CD4-positive, alpha-beta T cell treated with Interleukin-17A for 1 hour (primary cell): Measurements from ENCODE around the gene GATAD2B.
"Not testable (repeated sequence)": the region's sequence is repeated elsewhere in the genome, so short reads cannot be mapped to it uniquely, and the experiment has no call there.

ENCODE experiments used
- DNase-seq: peaks from one replicate; pipeline ENCODE4 v3.0.0-alpha.2; 2020

GATAD2B gene

DNA sequence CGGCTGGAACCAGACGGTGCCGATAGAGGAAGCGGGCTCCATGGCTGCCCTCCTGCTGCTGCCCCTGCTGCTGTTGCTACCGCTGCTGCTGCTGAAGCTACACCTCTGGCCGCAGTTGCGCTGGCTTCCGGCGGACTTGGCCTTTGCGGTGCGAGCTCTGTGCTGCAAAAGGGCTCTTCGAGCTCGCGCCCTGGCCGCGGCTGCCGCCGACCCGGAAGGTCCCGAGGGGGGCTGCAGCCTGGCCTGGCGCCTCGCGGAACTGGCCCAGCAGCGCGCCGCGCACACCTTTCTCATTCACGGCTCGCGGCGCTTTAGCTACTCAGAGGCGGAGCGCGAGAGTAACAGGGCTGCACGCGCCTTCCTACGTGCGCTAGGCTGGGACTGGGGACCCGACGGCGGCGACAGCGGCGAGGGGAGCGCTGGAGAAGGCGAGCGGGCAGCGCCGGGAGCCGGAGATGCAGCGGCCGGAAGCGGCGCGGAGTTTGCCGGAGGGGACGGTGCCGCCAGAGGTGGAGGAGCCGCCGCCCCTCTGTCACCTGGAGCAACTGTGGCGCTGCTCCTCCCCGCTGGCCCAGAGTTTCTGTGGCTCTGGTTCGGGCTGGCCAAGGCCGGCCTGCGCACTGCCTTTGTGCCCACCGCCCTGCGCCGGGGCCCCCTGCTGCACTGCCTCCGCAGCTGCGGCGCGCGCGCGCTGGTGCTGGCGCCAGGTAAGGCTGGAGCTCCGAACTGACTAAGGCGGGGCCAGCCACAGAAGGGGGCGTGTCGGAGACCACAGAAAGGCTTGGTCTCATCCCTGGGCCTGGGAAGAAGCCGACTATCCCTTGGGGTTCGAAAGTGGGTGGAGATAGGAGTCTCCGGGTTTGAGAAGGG, 147.1 kb downstream of the GATAD2B start:
- peak; percentile 68 for DNase-seq

DNA sequence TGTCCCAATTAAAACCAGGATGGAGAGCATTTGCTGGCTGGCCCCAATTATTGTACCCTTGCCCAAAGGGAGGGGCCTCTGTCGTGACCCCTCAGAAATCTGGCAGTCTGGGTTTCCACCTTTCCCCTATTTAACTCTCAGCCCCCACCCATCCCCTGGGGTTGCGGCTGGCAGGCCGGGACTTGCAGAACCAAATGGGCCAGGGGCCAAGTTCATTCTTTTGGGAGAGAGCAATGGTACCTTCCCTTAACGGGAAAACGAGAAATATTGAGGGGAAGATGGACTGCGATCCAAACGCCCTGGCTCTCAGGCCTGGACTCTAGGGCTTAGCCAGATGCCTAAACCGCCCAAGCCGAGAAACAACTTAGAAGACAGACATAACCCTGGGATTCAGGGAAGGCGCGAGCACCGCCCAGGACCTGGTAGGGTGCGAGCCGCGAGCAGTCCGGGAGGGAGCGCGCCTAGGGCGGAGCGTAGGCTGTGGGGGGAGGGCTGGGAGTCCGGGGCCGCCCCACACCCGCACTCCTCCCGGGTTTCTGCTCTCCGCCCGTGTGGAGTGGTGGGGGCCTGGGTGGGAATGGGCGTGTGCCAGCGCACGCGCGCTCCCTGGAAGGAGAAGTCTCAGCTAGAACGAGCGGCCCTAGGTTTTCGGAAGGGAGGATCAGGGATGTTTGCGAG, 147.9 kb downstream of the GATAD2B start, which contains the start of gene SLC27A3:
Gene SLC27A3, plus strand, starts transcription at position 628 of the 678 bp plus-strand sequence. CDS start 91 bp downstream, outside the sequence.
- DNase-seq = no peak

DNA sequence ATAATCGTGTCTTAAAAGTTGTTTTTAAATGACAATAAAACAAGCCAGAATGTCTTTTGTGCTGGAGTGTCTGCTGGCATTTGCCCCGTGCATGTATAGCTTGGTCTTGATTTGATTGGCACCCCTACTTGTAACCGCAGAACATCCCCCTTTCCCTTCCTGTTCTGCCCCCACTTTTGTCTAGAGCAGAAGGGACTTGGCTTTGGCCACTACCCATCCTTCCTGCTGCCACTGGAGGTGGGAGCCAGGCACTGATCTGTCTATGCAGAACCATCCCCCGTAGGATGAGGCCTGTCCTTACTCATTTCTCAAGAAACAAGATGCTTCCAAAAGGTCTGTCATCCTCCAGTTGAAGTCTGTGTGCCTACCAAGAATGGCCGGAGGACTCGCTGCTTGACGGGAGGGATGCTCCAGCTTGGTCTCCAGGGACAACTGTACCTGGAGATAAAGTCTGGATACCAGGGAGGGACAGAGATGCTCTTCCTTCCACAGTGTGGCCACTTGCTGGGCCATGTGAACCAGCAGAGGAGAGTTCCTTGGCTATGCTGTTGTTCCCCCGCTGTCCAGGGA, 148.7 kb downstream of the GATAD2B start:
- DNase-seq = no peak

DNA sequence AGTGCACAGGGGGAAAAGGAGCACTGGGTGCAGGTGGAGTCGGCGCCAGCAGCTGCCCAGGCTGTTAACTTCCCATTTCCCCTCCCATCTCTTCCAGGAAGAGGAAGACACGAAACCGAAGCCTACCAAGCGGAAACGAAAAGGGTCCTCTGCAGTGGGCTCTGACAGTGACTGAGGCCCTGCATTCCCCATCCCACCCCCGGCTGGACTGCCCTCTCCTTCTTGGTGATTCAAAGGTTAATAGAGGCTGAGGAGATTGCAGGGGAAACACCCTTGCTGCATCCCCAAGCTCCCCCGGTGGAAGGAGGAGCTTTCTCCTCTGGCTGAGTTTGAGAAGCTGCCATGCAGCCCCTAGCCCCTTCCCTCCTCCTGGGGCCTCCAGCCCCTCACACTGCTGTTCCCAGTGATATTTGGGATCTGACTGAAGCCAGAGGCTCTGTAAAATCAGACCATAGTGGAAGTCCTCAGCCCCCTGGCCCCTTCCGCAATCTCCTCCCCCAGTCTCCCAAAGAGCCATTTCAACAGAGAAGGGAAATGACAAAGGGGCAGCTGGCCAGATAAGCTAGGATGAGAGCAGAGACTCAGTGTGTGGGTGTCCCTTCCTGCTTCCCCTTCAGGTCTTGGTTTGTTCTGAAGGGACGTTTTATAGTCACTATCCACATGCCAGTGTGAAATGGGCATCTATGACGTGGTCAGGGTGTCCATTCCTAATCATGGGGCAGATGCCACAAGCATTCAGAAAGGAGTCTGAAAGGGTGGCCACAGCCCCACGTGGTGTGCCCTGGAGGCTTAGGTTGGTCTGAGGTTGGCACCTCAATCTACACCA, 149.5 kb downstream of the GATAD2B start:
- no peak for DNase-seq

DNA sequence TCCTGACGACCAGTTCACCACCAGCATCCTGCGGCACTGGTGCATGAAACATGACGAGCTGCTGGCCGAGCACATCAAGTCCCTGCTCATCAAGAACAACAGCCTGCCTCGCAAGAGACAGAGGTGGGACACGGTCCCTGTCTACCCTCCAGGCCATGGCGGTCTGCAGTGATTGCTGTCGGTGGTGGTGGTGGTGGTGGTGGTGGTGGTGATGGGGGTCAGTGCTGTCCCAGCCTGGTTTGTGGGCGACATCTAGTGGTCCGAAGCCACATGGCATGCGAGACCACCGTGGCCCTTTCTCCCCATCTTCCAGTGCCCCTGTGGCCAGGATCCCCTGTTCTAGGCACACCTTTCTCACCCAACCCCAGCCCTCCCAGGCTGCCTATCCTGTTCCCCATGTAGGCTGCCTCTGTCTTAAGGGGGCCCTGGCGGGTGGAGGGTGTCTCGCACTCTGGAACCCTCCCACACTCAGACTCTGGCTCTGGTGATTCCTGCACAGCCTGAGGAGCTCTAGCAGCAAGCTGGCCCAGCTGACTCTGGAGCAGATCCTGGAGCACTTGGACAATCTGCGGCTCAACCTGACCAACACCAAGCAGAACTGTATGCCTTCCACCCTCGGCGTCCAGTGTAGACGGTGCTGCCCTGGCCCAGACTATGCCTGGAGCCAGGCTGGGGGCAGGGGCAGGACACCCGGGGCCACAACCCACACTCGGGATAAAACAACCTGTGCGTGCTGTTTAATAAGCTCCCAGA, 150.8 kb downstream of the GATAD2B start:
- no peak for DNase-seq

DNA sequence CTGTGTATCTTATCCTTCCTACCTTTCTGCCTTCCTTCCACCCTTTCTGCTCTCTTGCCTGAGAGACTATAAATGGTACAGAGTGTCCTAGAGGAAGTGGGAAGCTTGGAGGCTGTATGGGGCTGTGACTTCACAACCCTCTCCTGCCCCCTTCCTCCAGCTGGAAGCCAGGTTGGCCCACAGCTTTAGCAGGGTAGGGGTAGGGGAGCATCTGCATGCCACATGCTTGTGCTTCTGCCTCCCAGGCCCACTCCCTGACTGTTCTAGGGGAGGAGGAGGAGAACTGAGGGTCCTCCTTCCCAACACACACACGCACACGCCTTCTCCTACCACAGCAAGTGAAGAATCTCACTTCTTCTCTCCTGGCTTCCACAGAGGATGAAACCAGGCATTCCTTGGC, 151.5 kb downstream of the GATAD2B start:
- no peak for DNase-seq

DNA sequence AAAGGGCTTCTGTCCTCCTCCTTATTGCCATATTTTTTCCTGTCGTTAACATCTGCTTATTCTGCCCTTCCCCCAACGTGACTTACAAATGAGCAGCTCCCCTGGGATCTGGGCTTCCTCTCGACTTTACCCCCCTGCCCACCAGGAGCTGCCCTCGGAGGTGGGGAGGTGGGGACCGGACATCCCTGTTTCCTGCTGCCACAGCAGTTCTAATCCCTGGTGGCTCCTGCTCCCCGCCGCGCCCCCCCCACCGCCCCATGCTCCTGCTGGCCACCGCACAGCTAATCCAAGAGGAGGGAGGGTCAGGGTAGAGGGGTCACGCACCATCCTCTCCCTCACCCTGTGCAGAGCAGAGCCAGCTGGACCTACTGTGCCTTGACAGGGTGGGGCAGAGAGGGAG, 152.0 kb downstream of the GATAD2B start:
- DNase-seq = no peak

DNA sequence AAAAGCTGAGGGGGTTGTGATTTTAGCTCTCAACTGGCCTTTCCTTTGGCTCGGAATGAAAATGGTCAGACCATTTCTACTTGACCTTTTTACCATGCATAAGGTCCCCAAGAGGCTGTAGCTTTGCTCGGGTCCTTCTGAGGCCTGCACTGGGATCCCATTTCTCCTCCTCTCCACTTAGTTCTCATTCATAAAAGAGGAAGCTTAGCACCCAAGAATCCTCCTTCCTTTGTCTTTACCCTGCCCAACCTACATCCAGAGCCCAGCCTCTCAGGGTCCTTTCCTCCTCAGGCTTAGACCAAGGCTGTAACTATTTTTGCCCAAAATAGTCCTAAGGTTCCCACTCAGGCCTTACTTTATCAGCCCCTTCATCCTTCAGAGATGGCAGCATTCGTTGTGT, 153.6 kb downstream of the GATAD2B start:
- no peak for DNase-seq

DNA sequence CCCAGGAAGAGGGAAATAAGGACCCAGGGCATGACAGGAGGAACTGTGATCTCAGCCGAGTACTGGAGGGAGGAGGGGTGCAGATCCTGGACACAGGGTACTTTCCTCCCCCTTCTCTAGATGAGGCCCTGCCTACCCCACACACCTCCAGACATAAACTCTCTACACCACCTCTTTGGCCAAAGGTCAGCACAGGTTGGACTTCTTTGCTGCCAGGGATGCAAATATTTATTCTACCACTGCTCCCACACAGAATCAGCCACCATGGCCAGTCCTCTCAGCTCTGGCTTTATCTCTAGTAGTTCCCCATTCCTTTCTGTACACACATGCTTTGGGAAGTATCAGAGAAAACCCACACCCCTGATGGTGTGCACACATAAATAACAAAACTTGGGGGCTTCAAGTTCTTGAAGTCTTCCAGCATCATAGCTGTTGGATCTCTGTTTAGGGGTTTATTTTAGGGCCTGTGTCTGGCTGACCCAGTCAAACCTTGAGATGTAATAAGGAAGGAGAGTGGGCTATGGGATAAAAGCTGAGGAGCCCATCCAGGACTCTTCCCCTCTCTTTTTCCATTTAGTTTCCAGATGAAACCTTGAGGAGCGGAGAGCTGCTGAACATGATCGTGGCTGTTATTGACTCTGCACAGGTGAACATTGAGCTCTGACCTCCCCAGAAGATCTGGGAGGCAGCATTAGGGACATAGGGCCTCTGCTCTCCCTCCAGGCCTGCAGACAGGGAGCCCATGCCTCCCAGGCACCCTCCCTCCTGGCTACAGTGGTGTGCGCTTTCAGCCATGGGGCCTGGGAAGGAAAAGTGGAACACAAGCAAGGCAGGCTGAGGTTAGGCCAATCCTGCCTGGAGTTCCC, 154.2 kb downstream of the GATAD2B start:
- no peak for DNase-seq

DNA sequence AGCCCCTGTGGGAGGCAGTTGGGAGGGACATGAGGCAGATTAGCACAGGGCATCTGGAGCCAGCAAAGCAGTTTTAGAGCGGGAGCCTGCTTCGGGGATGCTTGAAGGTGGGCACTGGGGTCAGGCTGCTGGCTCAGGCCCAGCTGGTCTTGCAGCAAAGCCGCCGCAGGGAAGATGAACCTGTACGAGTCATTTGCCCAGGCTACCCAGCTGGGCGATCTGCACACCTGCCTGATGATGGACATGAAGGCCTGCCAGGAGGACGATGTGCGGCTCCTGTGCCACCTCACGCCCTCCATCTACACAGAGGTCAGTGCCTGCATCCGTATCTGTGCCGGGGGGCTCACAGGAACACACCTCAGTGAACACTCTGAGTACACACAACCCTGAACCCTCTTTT, 155.3 kb downstream of the GATAD2B start:
- no peak for DNase-seq

DNA sequence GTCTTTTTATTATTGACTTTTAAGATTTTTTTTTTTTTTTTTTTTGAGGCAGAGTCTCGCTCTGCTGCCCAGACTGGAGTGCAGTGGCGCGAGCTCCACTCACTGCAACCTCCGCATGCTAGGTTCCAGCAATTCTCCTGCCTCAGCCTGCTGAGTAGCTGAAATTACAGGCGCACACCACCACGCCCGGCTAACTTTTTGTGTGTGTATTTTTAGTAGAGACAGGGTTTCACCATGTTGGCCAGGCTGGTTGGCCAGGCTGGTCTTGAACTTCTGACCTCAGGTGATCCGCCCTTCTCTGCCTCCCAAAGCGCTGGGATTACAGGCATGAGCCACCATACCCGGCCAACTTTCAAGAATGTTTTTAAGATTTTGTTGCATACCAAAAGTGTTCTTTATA, 156.1 kb downstream of the GATAD2B start:
- DNase-seq = not testable (repeated sequence)

DNA sequence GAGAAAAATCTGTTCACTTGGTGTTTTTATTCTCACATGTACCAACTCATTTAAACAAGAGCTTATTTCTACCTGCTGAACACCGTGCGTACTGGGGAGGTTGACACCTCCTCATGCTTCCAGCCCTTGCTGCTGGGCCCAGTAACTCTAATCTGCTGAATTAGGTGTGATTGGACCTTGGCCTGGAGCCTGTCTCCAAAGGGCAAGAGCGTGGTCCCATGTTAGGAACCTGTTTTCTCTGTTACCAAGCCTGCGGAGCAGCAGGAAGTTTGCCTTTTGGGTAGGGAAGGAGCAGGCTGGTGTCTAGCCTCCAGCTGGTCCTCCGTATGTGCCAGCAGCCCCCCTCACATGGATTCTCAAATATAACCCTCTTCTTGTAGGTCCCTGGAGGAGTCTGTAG, 158.5 kb downstream of the GATAD2B start:
- DNase-seq = no peak

DNA sequence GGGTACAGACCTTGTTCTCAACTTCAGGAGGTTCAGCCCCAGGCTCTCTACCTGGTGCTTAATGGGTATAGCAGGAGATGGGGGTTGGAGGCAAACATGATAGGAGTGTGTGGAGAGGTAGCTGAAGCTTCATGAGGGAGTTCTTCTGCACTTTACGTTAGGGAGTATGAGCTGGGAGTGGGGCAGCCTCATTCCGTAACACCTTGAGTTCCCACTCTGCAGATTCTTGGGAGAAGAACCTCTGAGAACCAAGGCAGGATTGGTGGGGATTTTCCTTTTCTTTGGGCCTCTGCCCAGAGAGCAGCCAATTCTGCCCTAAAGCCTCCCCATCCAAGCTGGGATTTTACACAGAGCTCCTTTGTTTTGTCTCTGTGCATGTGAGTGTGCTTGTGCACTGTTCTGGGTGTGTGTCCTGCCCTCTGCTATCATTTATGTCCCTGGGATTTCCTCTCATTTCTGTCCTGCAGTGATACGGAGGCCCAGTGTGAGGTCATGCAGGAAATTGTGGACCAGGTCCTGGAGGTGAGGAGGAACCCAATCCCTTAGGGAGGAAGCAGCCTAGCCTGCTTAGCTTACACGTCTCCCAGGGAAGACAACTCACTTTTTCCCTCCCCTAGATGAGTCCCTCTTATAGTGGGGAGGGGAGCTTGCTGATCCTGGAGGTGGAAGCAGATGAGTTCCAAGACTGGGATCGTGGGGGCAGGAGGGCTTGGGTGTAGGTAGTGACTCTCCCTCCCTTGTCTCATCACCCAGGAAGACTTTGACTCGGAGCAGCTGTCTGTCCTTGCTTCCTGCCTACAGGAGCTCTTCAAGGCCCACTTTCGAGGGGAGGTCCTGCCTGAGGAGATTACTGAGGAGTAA, 159.2 kb downstream of the GATAD2B start:
- DNase-seq = no peak

DNA sequence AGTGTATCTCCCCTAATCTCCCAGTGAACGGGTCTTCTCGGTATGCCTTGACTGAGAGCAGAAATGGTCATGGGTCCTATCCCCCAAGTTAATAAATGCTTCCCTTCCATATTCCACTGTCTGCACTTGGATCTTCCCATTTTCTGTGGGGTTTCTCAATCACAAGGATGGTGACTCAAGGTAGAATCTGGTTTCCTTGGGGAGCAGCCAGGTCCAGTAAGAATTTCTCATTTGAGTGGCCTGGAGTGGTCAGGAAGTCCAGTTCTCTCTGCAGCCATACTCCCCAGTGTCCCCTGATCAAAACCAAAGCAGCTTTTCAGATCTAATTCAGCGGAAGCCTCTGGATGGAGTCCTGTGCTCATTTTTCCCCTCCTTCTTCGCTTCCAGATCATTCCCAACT, 162.3 kb downstream of the GATAD2B start:
- DNase-seq = no peak
